GM21825 (cell line): ENCODE results near the gene TADA3.

Experiments
- ATAC-seq: cut with Tn5 transposase; IDR thresholded peaks from one replicate; pipeline ENCODE4 v1.9.1; 2021; ENCODE audit warnings: mild to moderate bottlenecking, moderate library complexity; ENCODE audit not compliant: unreplicated experiment

Gene TADA3

DNA sequence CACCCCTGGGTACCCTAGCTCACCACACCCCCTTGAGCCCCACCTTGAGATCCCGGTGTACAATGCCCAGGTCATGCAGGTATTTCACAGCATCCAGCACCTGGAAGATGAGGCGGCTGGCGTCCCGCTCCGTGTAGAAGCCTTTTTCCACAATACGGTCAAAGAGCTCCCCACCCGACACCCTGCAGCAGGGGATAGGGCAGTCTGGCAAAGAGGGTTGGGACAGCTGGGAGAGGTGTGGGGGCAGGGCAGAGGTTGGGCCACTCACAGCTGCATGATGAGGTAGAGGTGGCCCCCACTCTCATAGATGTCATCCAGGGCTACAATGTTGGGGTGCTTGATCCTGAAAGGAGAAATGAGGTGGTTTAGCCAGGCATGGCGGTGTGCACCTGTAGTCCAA, 29.4 kb downstream of the TADA3 start:
- no peak for ATAC-seq

DNA sequence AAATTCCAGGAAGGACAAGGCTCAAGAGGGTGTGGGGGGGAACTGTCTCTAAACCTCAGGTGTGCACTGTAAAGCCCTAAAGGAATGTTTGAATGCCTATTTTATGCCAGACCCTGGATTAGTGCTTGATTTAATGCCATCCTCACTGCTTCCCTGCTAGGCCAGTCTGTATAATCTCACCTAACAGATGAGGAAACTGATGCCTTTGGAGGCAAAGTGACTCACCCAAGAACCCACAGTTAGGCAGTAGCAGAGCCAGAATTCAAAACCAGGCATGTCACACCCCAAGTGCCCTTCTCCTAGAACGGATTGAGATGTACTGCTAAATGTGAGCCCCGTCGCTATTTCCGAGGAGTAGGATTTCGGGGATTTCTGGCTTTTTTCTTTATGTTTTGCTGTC, 30.4 kb downstream of the TADA3 start:
- no peak for ATAC-seq

DNA sequence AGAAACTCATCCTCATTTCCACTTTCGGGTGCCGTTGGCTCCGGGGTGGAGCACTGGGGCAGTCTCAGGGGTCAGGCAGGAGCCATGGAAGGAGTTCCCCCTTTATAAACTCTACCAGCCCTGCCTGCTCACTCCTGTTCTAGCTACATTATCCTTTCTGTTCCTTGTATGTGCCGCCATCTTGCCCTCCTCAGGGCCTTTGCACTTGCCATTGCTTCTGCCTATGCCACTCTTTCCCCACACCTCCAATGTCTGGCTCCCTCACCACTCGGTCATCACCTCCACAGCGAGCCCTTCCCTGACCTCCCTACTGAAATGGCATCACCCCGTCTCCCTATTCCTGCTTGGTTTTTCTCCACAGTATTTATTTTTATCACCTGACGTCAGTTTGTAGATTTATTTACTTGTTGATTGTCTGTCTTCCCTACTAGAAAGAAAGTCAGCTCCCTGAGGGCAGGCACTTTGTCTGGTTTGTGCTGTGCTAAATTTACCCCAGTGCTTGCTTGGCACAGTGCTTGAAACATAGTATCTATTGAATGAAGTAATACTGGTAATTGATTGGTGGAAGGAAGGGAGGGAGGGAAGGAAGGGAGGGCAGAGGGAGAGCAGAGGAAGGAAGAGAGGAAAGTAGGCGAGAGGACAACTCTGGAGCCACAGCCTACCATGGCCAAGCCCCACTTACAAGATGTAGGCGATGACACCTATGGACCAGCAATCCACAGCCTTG, 31.3 kb downstream of the TADA3 start:
- ATAC-seq, result no peak

- no peak for ATAC-seq
These were observed 34.8 kb downstream of the TADA3 start for GRCh38 chr3:9757427-9757826.

DNA sequence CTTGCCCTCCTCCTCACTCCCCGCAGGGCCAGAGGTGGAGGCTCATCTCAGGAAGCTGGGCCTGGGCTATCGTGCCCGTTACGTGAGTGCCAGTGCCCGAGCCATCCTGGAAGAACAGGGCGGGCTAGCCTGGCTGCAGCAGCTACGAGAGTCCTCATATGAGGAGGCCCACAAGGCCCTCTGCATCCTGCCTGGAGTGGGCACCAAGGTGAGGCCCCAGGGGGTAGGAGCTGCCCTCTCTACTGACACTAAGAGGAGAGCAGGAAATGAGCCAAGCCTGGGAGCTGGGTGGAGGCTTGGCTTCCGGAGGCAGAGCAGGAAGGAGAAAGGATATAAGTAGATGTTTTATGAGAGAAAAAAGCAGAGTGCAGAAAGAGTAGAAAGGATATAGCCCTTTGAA, 37.6 kb downstream of the TADA3 start:
- no peak for ATAC-seq

- ATAC-seq, result no peak
These were observed 41.5 kb downstream of the TADA3 start for GRCh38 chr3:9750556-9751411.

DNA sequence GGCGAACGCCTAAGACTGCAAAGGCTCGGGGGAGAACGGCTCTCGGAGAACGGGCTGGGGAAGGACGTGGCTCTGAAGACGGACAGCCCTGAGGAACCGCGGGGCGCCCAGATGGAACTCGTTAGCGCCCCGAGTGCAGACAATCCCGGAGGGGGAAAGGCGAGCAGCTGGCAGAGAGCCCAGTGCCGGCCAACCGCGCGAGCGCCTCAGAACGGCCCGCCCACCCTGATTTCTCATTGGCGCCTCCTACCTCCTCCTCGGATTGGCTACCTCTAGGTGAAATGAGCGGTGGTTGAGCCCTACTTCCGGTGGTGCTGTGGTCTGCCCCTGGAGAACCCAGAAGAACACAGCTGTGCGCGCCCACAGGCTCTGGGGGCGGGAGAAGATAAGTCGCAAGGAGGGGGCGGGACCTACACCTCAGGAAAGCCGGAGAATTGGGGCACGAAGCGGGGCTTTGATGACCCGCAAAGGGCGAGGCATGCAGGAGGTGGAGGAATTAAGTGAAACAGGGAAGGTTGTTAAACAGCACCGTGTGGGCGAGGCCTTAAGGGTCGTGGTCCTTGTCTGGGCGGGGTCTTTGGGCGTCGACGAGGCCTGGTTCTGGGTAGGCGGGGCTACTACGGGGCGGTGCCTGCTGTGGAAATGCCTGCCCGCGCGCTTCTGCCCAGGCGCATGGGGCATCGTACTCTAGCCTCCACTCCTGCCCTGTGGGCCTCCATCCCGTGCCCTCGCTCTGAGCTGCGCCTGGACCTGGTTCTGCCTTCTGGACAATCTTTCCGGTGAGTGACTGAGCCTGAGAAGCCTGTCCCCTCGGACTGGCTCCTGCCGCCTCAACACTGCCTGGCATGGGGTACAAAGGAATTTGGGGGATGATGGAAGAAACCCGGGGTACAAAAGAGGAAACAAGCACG, 42.4 kb downstream of the TADA3 start, which contains the start of gene OGG1:
TSS of gene OGG1 (plus strand) at position 308 of the 911 bp plus-strand sequence. CDS start at position 643, 335 bp downstream.
- peak; percentile 90 for ATAC-seq

DNA sequence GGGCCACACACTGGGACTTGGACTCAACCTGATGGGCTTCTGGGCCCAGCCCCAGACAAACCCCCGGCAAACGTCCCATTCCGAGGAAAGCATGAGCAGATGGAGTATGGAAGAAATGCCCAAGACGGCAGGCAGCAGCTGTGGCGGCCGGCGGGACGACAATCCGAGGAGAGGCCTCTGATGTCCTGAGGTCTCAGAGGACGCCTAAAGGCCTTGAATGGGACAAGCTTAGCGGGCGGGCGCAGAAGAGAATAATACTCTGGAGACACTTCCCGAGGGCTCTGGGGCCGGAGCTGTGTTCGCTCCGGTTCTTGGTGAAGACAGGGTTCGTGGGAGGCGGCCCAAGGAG, 43.0 kb downstream of the TADA3 start:
- ATAC-seq, result no peak

DNA sequence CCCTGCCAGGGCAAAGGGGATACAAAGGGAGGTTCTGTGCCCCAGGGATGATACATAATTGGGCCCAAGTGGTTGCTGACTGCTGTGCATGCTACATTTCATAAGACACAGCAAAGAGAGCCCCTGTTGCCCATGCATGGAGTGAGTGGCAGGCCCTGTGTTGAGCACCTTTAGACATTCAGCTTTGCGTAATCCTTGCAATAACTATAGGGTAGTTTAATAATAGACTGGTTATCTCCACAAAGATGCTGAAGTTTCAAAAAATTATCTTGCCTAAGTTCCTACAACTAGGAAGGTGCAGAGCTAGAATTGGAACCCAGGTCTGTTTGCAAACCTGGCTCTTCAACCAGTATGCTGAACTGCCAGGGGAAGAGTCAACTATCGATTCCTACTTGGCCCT, 44.2 kb downstream of the TADA3 start:
- no peak for ATAC-seq

DNA sequence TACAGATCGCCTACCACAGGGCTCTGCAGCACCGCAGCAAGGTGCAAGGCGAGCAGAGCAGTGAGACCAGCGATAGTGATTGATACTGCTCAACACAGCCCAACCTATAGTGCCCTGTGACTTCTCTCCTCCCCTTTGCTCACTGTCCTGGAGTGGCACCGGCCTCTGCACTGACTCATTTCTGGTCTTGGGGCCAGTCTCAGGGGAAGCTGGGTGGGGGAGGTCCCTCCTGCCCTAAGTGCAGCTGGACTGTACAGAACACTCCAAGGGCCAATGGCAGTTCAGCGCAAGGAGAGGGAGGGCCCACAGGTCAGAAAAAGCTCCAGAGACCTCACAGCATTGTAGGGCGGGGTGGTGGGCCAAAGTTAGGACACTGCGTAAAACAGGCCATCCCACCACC, 45.0 kb downstream of the TADA3 start:
- no peak for ATAC-seq

DNA sequence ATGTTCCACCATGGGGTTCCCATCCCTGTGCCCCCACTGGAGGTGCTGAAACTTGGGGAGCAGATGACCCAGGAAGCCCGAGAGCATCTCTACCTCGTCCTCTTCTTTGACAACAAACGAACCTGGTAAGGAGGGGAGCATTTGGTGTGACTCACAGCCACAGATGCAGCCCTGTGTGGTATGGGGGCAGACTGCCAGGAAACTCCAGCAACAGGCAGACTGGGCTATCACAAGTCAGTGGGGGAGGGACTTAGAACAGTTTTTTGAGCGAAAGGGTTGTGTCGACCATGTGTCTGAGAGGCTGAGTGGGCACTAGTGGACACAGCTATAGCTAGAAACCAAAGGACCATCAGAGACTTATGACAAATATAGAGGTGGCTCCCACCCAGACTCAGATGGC, 45.9 kb downstream of the TADA3 start:
- no peak for ATAC-seq

- no peak for ATAC-seq
These were observed 46.8 kb downstream of the TADA3 start for GRCh38 chr3:9745521-9745920.

DNA sequence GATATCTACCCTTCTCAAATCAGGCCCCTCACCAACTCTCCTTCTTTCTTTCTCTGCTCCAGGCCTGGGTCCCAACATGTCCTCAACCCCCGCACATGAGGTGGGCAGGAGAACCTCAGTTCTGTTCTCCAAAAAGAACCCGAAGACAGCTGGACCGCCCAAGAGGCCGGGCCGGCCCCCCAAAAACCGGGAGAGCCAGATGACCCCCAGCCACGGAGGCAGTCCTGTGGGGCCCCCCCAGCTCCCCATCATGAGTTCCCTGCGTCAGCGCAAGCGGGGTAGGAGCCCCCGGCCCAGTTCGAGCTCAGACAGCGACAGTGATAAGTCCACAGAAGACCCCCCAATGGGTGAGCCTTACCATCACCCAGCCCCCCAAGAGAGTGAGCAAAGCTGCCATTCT, 48.1 kb downstream of the TADA3 start:
- no peak for ATAC-seq

- no peak for ATAC-seq
These were observed 48.7 kb downstream of the TADA3 start for GRCh38 chr3:9743548-9743947.

- ATAC-seq, result no peak
These were observed 49.7 kb downstream of the TADA3 start for GRCh38 chr3:9742560-9742959.

DNA sequence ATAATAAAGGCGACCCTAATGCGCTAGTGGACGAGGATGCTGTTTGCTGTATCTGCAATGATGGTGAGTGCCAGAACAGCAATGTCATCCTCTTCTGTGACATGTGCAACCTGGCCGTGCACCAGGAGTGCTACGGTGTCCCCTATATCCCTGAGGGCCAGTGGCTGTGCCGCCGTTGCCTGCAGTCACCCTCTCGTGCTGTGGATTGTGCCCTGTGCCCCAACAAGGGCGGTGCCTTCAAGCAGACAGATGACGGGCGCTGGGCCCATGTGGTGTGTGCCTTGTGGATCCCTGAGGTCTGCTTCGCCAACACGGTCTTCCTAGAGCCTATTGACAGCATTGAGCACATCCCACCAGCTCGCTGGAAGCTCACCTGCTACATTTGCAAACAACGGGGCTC, 53.1 kb downstream of the TADA3 start:
- ATAC-seq, result no peak

- no peak for ATAC-seq
These were observed 55.4 kb downstream of the TADA3 start for GRCh38 chr3:9736831-9737230.

DNA sequence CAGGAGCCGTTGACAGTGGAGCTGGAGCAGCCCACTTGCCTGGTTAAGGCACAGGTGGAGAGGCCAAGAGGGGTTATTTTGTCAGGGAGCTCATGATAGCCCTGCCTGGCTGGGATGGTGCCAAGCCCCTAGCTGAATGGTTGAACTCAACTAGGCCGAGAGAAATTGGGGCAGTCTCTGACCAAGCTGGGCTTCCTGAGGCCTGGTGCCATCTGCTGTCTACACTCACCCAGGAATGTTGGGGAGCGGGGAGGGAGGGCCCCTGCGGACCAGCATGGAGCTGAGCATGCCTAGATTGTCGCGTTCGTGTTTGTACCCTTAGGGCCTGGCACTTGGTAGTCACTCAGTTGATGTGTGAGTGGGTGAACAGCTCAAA, 59.5 kb downstream of the TADA3 start:
- no peak for ATAC-seq

GRCh38 chr3:9732080-9732739, 60.1 kb downstream of the TADA3 start:
- peak; percentile 5 for ATAC-seq

DNA sequence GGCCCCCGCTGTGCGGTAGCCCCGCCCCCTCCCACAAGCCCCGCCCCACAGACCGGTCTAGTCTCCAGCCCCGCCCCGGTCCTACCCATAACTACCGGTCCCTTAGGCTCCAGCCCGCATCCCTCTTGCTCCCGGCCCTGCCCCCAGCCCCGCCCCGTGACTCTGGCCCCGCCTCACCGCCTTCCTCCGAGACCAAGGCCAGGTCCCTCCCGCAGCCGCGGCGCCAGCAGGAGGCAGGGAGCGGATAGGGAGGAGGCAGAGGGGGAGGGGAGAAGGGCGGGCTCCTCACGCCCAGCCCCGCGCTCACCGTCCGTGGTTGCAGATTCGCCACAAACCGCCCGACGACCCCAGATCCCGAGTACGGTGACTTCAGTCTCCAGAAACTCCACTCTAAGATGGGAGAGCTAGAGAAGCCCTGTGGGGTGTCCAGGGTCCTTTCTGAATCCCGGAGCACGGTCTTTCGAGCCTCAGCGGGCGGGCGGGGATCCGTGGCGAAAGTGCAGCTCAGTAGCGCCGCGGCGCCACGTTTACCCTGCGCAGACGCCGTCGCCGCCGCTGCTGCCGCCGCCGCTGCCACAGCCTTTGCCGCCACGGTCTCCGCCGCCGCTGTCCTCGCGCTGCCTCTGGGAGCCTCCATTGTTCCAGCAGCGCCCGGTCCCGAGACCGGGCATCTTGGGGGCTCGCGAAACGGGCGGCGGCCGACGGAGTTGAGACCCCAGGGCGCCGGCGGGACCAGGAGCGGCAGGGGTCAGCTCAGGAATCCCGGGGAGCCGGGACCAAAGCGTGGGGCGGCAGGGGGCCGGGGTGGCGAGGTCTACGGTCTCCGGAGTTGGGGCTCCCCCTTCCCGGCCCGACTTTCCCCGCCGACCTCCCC, 60.8 kb downstream of the TADA3 start, which contains the start of gene BRPF1:
TSS of gene BRPF1 (plus strand) at position 530 of the 874 bp plus-strand sequence. CDS start 2,406 bp downstream, outside the sequence.
- peak; percentile 92 for ATAC-seq
